Umbilical cord (tissue), 2 donors: Measurements from ENCODE around the gene CHAC1. TPM values are rescaled to one million over a fixed set of nuclear protein-coding genes. Genes with fewer than 3 reads are reported as not detected.

Source experiments
- DNase-seq: peaks from one replicate; pipeline ENCODE4 v3.0.0-alpha.2; 2015; ENCODE audit warnings: low spot score
- total RNA-seq: library from RNA; depleted of rRNA; stranded (reverse); fragments of >200 nt; gene quantifications from one replicate; pipeline ENCODE4 v1.2.3, GENCODE V29; 2014; ENCODE audit warnings: low replicate concordance; ENCODE audit not compliant: insufficient read depth

CHAC1 gene
- total RNA-seq, 1 donor from 2014 or later, result 8.7 TPM

GRCh38 chr15:40923551-40923950, 29.7 kb upstream of the CHAC1 start:
- DNase-seq, result no peak

GRCh38 chr15:40925495-40925862, 27.8 kb upstream of the CHAC1 start:
- no peak for DNase-seq

GRCh38 chr15:40925863-40926658, 27.2 kb upstream of the CHAC1 start:
- peak; percentile 56 for DNase-seq

- no peak for DNase-seq
These were observed 26.4 kb upstream of the CHAC1 start for GRCh38 chr15:40926659-40927494.

GRCh38 chr15:40927495-40927872, 25.8 kb upstream of the CHAC1 start:
- DNase-seq, result no peak

GRCh38 chr15:40927873-40928806, 25.1 kb upstream of the CHAC1 start:
- no peak for DNase-seq

GRCh38 chr15:40928821-40929659, 24.2 kb upstream of the CHAC1 start, which contains the start of gene DLL4:
TSS of gene DLL4 (plus strand) at chr15:40929340. CDS start at chr15:40929669, 329 bp downstream.
- DNase-seq, result peak; percentile 62

- peak; percentile 50 for DNase-seq
These were observed 23.4 kb upstream of the CHAC1 start for GRCh38 chr15:40929660-40930429.

GRCh38 chr15:40930430-40931299, 22.6 kb upstream of the CHAC1 start:
- peak; percentile 38 for DNase-seq

- no peak for DNase-seq
These were observed 21.8 kb upstream of the CHAC1 start for GRCh38 chr15:40931300-40932142.

- DNase-seq, result no peak
These were observed 21.1 kb upstream of the CHAC1 start for GRCh38 chr15:40932156-40932555.

- DNase-seq, result no peak
These were observed 20.4 kb upstream of the CHAC1 start for GRCh38 chr15:40932649-40933516.

GRCh38 chr15:40933517-40933902, 19.8 kb upstream of the CHAC1 start:
- no peak for DNase-seq

GRCh38 chr15:40934457-40934856, 18.8 kb upstream of the CHAC1 start:
- no peak for DNase-seq

- no peak for DNase-seq
These were observed 17.0 kb upstream of the CHAC1 start for GRCh38 chr15:40936234-40936708.

- DNase-seq, result no peak
These were observed 16.3 kb upstream of the CHAC1 start for GRCh38 chr15:40936709-40937666.
